Trophoblast cell (in vitro differentiated cells and primary cell): ENCODE data around the gene WNT9B.
A peak's percentile ranks its signal among the peaks of the same experiment; 100 is the strongest.

ENCODE experiments used
- DNase-seq, 2 donors: peaks; one replicate each; pipeline ENCODE4 v3.0.0-alpha.2; 2016
- H2AFZ ChIP-seq: 2 replicates; pipeline ENCODE4 v1.6.1; 2013; ENCODE audit warnings: low read length, moderate library complexity, mild to moderate bottlenecking; ENCODE audit not compliant: insufficient read depth, poor library complexity
- H2AK5ac ChIP-seq: 2 replicates; pipeline ENCODE4 v1.6.1; 2013; ENCODE audit warnings: mild to moderate bottlenecking, low read length
- H2BK120ac ChIP-seq: 2 replicates; pipeline ENCODE4 v1.6.1; 2013; ENCODE audit warnings: low read length, mild to moderate bottlenecking, moderate library complexity; ENCODE audit not compliant: insufficient read depth, poor library complexity
- H2BK12ac ChIP-seq: 2 replicates; pipeline ENCODE4 v1.6.1; 2013; ENCODE audit warnings: mild to moderate bottlenecking, low read length, moderate library complexity
- H2BK5ac ChIP-seq: 2 replicates; pipeline ENCODE4 v1.6.1; 2013; ENCODE audit warnings: low read length, low read depth, moderate library complexity, mild to moderate bottlenecking; ENCODE audit not compliant: poor library complexity
- H3K14ac ChIP-seq: 2 replicates; pipeline ENCODE4 v1.6.1; 2013; ENCODE audit warnings: mild to moderate bottlenecking, low read length
- H3K18ac ChIP-seq: 2 replicates; pipeline ENCODE4 v1.6.1; 2013; ENCODE audit warnings: mild to moderate bottlenecking, low read length
- H3K23ac ChIP-seq: 2 replicates; pipeline ENCODE4 v1.6.1; 2013; ENCODE audit warnings: low read length
- H3K27ac ChIP-seq: 2 replicates; pipeline ENCODE4 v1.5.1; 2013; ENCODE audit warnings: low read depth, mild to moderate bottlenecking, inconsistent platforms, low read length, moderate library complexity
- H3K27me3 ChIP-seq: 2 replicates; pipeline ENCODE4 v1.6.1; 2013; ENCODE audit warnings: inconsistent platforms, mild to moderate bottlenecking, low read length, moderate library complexity; ENCODE audit not compliant: insufficient read depth
- H3K36me3 ChIP-seq, 2 experiments: 1 replicate in 1 of 2; 2 replicates in 1 of 2; pipeline ENCODE4 v1.6.1; 2013; ENCODE audit warnings: low read length in 2 of 2, mild to moderate bottlenecking in 2 of 2, moderate library complexity in 1 of 2; ENCODE audit not compliant: insufficient read depth in 2 of 2, control insufficient read depth in 1 of 2
- H3K4ac ChIP-seq: 2 replicates; pipeline ENCODE4 v1.6.1; 2013; ENCODE audit warnings: low read depth, mild to moderate bottlenecking, low read length, moderate library complexity
- H3K4me1 ChIP-seq, 2 experiments: 1 replicate in 1 of 2; 2 replicates in 1 of 2; pipeline ENCODE4 v1.6.1; 2013; ENCODE audit warnings: low read length in 2 of 2, mild to moderate bottlenecking in 2 of 2, moderate library complexity in 1 of 2; ENCODE audit not compliant: insufficient read depth in 2 of 2, control insufficient read depth in 1 of 2
- H3K4me2 ChIP-seq: 2 replicates; pipeline ENCODE4 v1.6.1; 2013; ENCODE audit warnings: inconsistent platforms, mild to moderate bottlenecking, low read length, moderate library complexity
- H3K4me3 ChIP-seq: 2 replicates; pipeline ENCODE4 v1.5.1; 2013; ENCODE audit warnings: mild to moderate bottlenecking, low read depth, low read length, inconsistent platforms
- H3K79me1 ChIP-seq: one replicate; pipeline ENCODE4 v1.6.1; 2013; ENCODE audit warnings: low read length
- H3K79me2 ChIP-seq: 2 replicates; pipeline ENCODE4 v1.6.1; 2013; ENCODE audit warnings: low read length, mild to moderate bottlenecking; ENCODE audit not compliant: control insufficient read depth, insufficient read depth, poor library complexity
- H3K9ac ChIP-seq: 2 replicates; pipeline ENCODE4 v1.6.1; 2013; ENCODE audit warnings: mild to moderate bottlenecking, low read length
- H3K9me3 ChIP-seq: 2 replicates; pipeline ENCODE4 v1.6.1; 2013; ENCODE audit warnings: low read depth, mild to moderate bottlenecking, control low read depth, inconsistent platforms, low read length; ENCODE audit not compliant: insufficient read depth
- H4K12ac ChIP-seq: 2 replicates; pipeline ENCODE4 v1.6.1; 2013; ENCODE audit warnings: low read depth, mild to moderate bottlenecking, low read length, moderate library complexity
- H4K8ac ChIP-seq: 2 replicates; pipeline ENCODE4 v1.6.1; 2013; ENCODE audit warnings: low read depth, mild to moderate bottlenecking, low read length, moderate library complexity
- H4K91ac ChIP-seq: one replicate; pipeline ENCODE4 v1.6.1; 2013; ENCODE audit warnings: low read depth, mild to moderate bottlenecking, low read length, moderate library complexity
- WGBS: extraction: QIAGEN DNeasy Blood & Tissue Kit; methylation state at CpG from one replicate; pipeline ENCODE4 v1.1.7; 2013; ENCODE audit warnings: missing lambda C conversion rate; ENCODE audit not compliant: insufficient read length, insufficient coverage; ENCODE audit errors: extremely low coverage; 5-methylcytosine and 5-hydroxymethylcytosine counted together

WNT9B gene

GRCh38 chr17:46842835-46843234 is 8.5 kb upstream of the WNT9B start:
- Histone ChIP-seq H2AK5ac (no peak overlapping the region), H3K27me3 (peaks cover 2% of the 10 kb centered on the region), H3K9me3 (peaks cover 2% of the 10 kb centered on the region), H3K9ac (no peak overlapping the region), H3K4me1 (peaks cover 2 to 5% of the 10 kb centered on the region in 2 experiments), H3K18ac (no peak overlapping the region), H3K27ac (no peak overlapping the region), H3K79me2 (no peaks in the 10 kb centered on the region), H4K8ac (no peak overlapping the region), H2AFZ (no peak overlapping the region), H3K36me3 (no peaks in the 10 kb centered on the region), H3K4me3 (no peak overlapping the region), H2BK12ac (no peak overlapping the region), H2BK5ac (no peak overlapping the region), H4K91ac (no peak overlapping the region), H3K79me1 (peaks cover 4% of the 10 kb centered on the region), H3K14ac (no peak overlapping the region), H3K4me2 (no peak overlapping the region), H3K4ac (no peak overlapping the region), H4K12ac (no peak overlapping the region), H3K23ac (no peak overlapping the region), H2BK120ac (no peak overlapping the region)
- no CpG with 5 or more reads among the region's 3 CpGs for WGBS
- DNase-seq = peak in 1 of 2 donors; percentile 34

- H3K36me3 ChIP-seq = no peaks in the 10 kb centered on the region
- no peak overlapping the region for H3K9ac ChIP-seq
- H3K18ac ChIP-seq = no peak overlapping the region
- no peak for DNase-seq
- no peak overlapping the region for H2AK5ac ChIP-seq
- H4K12ac ChIP-seq = no peak overlapping the region
- no peak overlapping the region for H3K23ac ChIP-seq
- H3K4me1 ChIP-seq = peaks cover 0 to 4% of the 10 kb centered on the region in 2 experiments
- no peak overlapping the region for H2BK120ac ChIP-seq
- H2BK5ac ChIP-seq = no peak overlapping the region
- peaks cover 6% of the 10 kb centered on the region for H3K9me3 ChIP-seq
- H3K27ac ChIP-seq = no peak overlapping the region
- no peak overlapping the region for H3K4ac ChIP-seq
- peaks cover 13% of the 10 kb centered on the region for H3K79me1 ChIP-seq
- H3K4me3 ChIP-seq = no peak overlapping the region
- no peak overlapping the region for H4K91ac ChIP-seq
- H4K8ac ChIP-seq = no peak overlapping the region
- H2BK12ac ChIP-seq = no peak overlapping the region
- no peak overlapping the region for H2AFZ ChIP-seq
- no CpG with 5 or more reads among the region's 8 CpGs for WGBS
- H3K4me2 ChIP-seq = no peak overlapping the region
- peaks cover 8% of the 10 kb centered on the region for H3K27me3 ChIP-seq
- peaks cover 8% of the 10 kb centered on the region for H3K79me2 ChIP-seq
- H3K14ac ChIP-seq = no peak overlapping the region
These were observed 3.9 kb upstream of the WNT9B start for GRCh38 chr17:46847204-46848191.

- Histone ChIP-seq H3K4me1 (peaks cover 4 to 5% of the 10 kb centered on the region in 2 experiments), H3K79me1 (peaks cover 13% of the 10 kb centered on the region), H2BK120ac (no peak overlapping the region), H3K4me3 (no peak overlapping the region), H2AFZ (no peak overlapping the region), H3K79me2 (peaks cover 8% of the 10 kb centered on the region), H3K23ac (no peak overlapping the region), H3K4ac (no peak overlapping the region), H4K8ac (no peak overlapping the region), H3K14ac (no peak overlapping the region), H3K9ac (no peak overlapping the region), H3K9me3 (peaks cover 6% of the 10 kb centered on the region), H2BK12ac (no peak overlapping the region), H3K18ac (no peak overlapping the region), H3K4me2 (no peak overlapping the region), H3K27me3 (peaks cover 6% of the 10 kb centered on the region), H2BK5ac (no peak overlapping the region), H3K27ac (no peak overlapping the region), H4K91ac (no peak overlapping the region), H4K12ac (no peak overlapping the region), H3K36me3 (no peaks in the 10 kb centered on the region), H2AK5ac (no peak overlapping the region)
- DNase-seq = no peak
- no CpG with 5 or more reads among the region's 6 CpGs for WGBS
These were observed 2.8 kb upstream of the WNT9B start for GRCh38 chr17:46848534-46848933.

- H3K9me3 ChIP-seq = peaks cover 6% of the 10 kb centered on the region
- peaks cover 6% of the 10 kb centered on the region for H3K27me3 ChIP-seq
- peak overlapping the region; percentile 55 for H2BK12ac ChIP-seq
- no peak for DNase-seq
- peaks cover 8% of the 10 kb centered on the region for H3K79me2 ChIP-seq
- no peak overlapping the region for H3K4ac ChIP-seq
- H3K79me1 ChIP-seq = peaks cover 17% of the 10 kb centered on the region
- H3K4me2 ChIP-seq = peak overlapping the region; percentile 66
- H3K14ac ChIP-seq = peak overlapping the region; percentile 4
- H2BK120ac ChIP-seq = peak overlapping the region; percentile 10
- peaks cover 19 to 20% of the 10 kb centered on the region in 2 experiments for H3K4me1 ChIP-seq
- no peak overlapping the region for H3K27ac ChIP-seq
- no peaks in the 10 kb centered on the region for H3K36me3 ChIP-seq
- peak overlapping the region; percentile 45 for H4K91ac ChIP-seq
- peak overlapping the region; percentile 2 for H4K8ac ChIP-seq
- WGBS = no CpG with 5 or more reads among the region's 13 CpGs
- peak overlapping the region; percentile 10 for H3K18ac ChIP-seq
- H2BK5ac ChIP-seq = peak overlapping the region; percentile 23
- H2AFZ ChIP-seq = peak overlapping the region; percentile 67
- H3K4me3 ChIP-seq = peak overlapping the region; percentile 79
- H4K12ac ChIP-seq = no peak overlapping the region
- H3K9ac ChIP-seq = no peak overlapping the region
- H2AK5ac ChIP-seq = no peak overlapping the region
- no peak overlapping the region for H3K23ac ChIP-seq
These were observed 725 bp upstream of the WNT9B start for GRCh38 chr17:46850688-46851028.
